RWPE1 (cell line): Measurements from ENCODE around the gene DEGS2.
A peak's percentile ranks its signal among the peaks of the same experiment; 100 is the strongest.

Experiments
- CTCF ChIA-PET: fragments of 350-600 bp; sonication (Branson Sonifier 250); formaldehyde crosslinking; extraction: SDS; loops from one replicate; lab custom pipeline; 2021; lab: Yijun Ruan, JAX
- POLR2A ChIA-PET: fragments of 400-600 bp; formaldehyde crosslinking; extraction: SDS; loops from one replicate; lab custom pipeline; 2020; ENCODE audit warnings: antibody characterized with exemption; ENCODE audit not compliant: low non-redundant PET; lab: Yijun Ruan, JAX
- DNase-seq: peaks from one replicate; pipeline ENCODE4 v3.0.0; 2012; ENCODE audit warnings: low spot score
- H3K27ac ChIP-seq: fragments of 450-650 bp; 2 replicates; pipeline ENCODE4 v1.5.1; 2017
- TF ChIP-seq, protein P1 (sequence below): fragments of 450-650 bp; conservative IDR thresholded peaks from 2 replicates; pipeline ENCODE4 v1.5.1; 2017; ENCODE audit warnings: low read depth, mild to moderate bottlenecking

Gene DEGS2

DNA sequence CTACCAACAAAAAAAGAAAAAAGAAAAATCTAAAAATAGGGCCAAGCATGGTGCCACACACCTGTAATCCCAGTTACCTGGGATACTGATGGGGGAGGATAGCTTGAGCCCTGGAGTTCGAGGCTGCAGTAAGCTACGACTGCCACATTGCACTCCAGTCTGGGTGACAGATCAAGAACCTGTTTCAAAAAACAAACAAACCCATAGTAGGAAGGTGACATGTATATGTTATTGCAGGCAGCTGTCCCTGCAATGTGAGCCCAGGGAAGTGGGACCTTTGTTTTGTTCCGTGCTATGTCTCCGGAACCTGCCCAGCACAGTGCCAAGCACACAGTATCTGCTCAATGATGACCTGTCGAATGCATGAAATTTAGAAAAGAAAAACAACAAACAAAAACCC is 42.3 kb upstream of the DEGS2 start:
- DNase-seq = no peak
- ChIA-PET CTCF (no interaction called here), POLR2A (no interaction called here)
- TF ChIP-seq, protein P1, sequence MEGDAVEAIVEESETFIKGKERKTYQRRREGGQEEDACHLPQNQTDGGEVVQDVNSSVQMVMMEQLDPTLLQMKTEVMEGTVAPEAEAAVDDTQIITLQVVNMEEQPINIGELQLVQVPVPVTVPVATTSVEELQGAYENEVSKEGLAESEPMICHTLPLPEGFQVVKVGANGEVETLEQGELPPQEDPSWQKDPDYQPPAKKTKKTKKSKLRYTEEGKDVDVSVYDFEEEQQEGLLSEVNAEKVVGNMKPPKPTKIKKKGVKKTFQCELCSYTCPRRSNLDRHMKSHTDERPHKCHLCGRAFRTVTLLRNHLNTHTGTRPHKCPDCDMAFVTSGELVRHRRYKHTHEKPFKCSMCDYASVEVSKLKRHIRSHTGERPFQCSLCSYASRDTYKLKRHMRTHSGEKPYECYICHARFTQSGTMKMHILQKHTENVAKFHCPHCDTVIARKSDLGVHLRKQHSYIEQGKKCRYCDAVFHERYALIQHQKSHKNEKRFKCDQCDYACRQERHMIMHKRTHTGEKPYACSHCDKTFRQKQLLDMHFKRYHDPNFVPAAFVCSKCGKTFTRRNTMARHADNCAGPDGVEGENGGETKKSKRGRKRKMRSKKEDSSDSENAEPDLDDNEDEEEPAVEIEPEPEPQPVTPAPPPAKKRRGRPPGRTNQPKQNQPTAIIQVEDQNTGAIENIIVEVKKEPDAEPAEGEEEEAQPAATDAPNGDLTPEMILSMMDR = no peak
- no peak overlapping the region for H3K27ac ChIP-seq

DNA sequence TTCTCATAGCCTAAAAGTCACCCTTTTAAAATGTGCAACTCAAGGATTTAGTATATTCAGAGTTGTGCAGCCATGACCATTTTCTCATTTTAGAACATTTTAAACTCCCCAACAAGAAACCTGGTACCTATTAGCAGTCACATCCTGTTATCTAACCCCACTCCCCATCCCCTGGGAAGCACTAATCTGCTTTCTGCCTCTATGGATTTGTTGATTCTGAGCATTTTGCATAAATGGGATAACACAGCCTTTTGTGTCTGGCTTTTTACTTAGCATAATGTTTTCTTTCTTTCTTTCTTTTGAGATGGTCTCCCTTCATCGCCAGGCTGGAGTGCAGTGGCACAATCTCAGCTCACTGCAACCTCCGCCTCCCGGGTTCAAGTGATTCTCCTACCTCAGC is 40.9 kb upstream of the DEGS2 start:
- TF ChIP-seq, protein P1 = no peak
- ChIA-PET CTCF (no interaction called here), POLR2A (no interaction called here)
- no peak overlapping the region for H3K27ac ChIP-seq
- no peak for DNase-seq

DNA sequence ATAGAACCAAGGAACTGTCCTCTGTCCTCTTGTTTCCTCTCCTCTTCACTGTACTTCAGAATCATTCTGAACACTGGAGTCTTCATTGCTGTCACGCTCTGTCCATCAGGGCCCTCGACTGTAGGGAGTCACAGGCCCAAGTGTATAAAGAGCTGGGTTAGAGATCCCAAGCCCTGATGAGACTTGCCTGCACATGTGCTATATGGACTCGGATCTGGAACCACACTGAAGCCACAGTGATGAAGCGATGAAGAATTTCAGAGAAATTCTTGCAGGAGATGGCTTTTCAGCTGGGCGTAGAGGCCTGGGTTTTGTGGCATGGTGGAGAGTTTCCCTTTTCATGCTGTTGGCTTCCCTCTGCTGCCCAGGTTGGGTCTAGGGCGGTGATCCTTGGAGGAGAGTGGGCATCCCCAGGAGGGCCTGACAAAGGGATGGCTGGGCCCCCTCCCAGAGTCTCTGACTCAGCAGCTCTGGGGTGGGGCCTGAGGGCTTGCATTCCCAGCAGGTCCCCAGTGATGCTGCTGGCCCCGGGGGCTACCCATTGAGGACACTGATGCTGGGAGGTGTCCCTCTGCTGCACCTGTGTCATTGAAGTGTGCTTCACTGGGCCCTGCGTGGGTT is 39.9 kb upstream of the DEGS2 start:
- peak overlapping the region; percentile 37 for H3K27ac ChIP-seq
- ChIA-PET POLR2A (interaction anchor here (0.7 kb wide), 1 partner anchor 13 kb away, joined by 13 read pairs; no protein-coding TSS in a partner anchor), CTCF (interaction anchor here (0.7 kb wide), 1 partner anchor 79 kb away, joined by 4 read pairs; no protein-coding TSS in a partner anchor)
- peak; percentile 30 for DNase-seq
- TF ChIP-seq, protein P1 = no peak

DNA sequence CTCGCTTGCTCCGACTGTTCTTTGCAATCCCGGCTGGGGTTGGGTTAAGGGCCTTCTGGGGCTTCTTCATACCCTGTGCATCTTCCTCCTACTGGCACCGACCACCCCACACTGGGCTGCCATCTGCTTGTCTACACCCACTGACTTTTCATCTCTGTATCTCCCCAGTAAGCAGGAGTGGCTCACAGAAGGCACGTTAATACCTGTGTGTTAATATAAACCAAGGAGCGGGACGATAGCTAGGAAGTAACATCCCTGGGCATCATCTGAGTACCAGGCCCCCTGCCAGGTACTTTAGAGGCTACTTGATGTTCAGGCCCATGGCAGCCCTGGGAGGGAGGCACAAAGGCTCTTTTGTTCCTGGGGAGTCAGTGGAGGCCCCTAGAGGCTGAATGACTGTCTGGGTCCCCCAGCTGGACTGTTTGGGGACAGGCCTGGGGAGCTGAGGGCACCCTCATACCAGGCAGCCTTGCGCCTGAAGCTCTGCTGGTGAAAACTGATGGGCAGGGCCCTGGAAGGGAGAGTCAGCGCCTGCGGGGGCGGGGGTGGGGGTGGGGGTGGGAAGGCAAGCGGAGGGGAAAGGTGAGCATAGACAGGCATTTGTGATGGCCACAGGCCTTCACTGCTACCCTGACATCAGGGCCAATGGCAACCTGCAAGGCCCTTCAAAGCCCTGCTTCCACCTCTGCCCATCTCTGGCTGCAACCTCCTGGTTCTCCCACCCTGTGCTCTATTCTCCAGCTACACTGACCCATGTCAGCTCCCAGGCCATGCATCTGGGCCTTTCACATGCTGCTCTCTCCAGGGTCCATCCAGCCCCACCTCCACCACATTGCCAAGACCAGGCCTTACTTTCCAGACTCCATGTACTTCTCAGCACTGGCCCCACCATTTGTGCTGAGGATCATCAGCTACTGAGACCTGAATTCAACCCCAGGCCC is 34.2 kb upstream of the DEGS2 start:
- TF ChIP-seq, protein P1 = no peak
- ChIA-PET CTCF (interaction anchor here (0.5 to 3.5 kb wide), 18 partner anchors 11 to 231 kb away, joined by 3 to 25 read pairs (median 3); no protein-coding TSS in a partner anchor), POLR2A (interaction anchor here (0.6 kb wide), 1 partner anchor 1284 kb away, joined by 4 read pairs; no protein-coding TSS in a partner anchor)
- DNase-seq = no peak
- peak overlapping the region; percentile 86 for H3K27ac ChIP-seq

DNA sequence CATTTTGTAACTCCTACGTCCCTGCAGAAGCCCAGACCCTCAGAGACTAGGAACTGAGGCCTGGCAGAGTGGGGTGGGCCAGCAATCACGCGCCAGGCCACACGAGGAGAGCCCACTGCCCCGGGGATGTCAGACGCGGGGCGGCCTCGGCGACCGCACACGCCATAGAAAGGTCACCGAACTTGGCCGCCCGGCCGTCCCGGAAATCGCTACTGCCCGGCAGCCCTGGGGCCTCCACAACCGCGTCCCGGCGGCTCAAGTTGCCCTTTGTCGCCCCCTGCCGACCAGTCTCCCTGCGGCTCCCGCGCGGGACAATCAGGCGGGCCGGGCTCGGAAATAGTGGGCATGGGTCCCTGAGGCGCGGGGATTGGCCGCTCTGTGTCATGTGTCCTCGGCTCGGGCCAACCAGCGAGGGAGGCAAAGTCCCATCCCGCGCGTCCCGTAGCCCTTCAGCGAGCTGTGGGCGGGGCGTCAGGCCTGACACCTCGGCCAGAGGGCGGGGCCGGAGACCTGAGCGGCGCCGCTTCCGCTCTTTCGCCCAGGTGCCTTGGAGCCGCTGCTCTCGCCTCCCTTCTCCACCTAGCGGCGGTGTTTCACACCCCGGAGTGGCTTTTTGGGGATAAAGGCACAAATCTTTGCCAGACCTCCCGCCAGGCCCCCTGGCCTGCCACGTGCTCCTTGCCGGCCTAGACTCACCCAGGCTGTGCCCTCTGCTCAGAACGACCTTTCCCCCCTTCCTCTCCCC is 33.4 kb upstream of the DEGS2 start:
- peak overlapping the region; percentile 86 for H3K27ac ChIP-seq
- POLR2A ChIA-PET = interaction anchor here (0.6 kb wide), 1 partner anchor 1284 kb away, joined by 4 read pairs; no protein-coding TSS in a partner anchor
- CTCF ChIA-PET = interaction anchor here (0.6 to 3.5 kb wide), 20 partner anchors 9 to 231 kb away, joined by 3 to 25 read pairs (median 4); no protein-coding TSS in a partner anchor
- DNase-seq = peak; percentile 99
- TF ChIP-seq, protein P1 = peak; percentile 94
